ENCODE results near the gene SLC26A3. TPM values are rescaled to one million over a fixed set of nuclear protein-coding genes. Genes with fewer than 3 reads are reported as not detected.

The SLC26A3 gene
- total and polyA plus RNA-seq, 2 of the 8 experiments (the other 6 are each of a cell fraction or from before 2014, with no cell fraction given) = not detected

GRCh38 chr7:107847168-107847835 is 44.3 kb upstream of the SLC26A3 start (continued):
- no peak for TF ChIP-seq E2F6 (IDR thresholded peaks at IDR 0.05)
- no peak for TF ChIP-seq TAF1 (IDR thresholded peaks at IDR 0.05; ENCODE audit: low read depth, low read length)
- no peak for TF ChIP-seq GTF2F1 (IDR thresholded peaks at IDR 0.05; ENCODE audit: borderline replicate concordance, low read depth, low read length)
